Astrocyte (in vitro differentiated cells and primary cell): Measurements from ENCODE around the gene TBC1D8.

Experiments
- EZH2 ChIP-seq: IDR thresholded peaks from 2 replicates; pipeline ENCODE4 v1.6.1; 2012; ENCODE audit warnings: mild to moderate bottlenecking, low read length, inconsistent platforms; ENCODE audit not compliant: insufficient read depth
- TF ChIP-seq, protein P1 (sequence below): IDR thresholded peaks from 2 replicates; pipeline ENCODE4 v1.5.1; 2011; ENCODE audit warnings: low read depth, mild to moderate bottlenecking, inconsistent platforms, low read length, moderate library complexity; ENCODE audit not compliant: insufficient read depth

- TF ChIP-seq, protein P1, sequence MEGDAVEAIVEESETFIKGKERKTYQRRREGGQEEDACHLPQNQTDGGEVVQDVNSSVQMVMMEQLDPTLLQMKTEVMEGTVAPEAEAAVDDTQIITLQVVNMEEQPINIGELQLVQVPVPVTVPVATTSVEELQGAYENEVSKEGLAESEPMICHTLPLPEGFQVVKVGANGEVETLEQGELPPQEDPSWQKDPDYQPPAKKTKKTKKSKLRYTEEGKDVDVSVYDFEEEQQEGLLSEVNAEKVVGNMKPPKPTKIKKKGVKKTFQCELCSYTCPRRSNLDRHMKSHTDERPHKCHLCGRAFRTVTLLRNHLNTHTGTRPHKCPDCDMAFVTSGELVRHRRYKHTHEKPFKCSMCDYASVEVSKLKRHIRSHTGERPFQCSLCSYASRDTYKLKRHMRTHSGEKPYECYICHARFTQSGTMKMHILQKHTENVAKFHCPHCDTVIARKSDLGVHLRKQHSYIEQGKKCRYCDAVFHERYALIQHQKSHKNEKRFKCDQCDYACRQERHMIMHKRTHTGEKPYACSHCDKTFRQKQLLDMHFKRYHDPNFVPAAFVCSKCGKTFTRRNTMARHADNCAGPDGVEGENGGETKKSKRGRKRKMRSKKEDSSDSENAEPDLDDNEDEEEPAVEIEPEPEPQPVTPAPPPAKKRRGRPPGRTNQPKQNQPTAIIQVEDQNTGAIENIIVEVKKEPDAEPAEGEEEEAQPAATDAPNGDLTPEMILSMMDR: no peak
- no peak for TF ChIP-seq EZH2
These were observed 145.0 kb downstream of the TBC1D8 start for GRCh38 chr2:101006065-101006715.
